Measurements from ENCODE around the gene PXDN.
A peak's percentile ranks its signal among the peaks of the same experiment; 100 is the strongest.
"Not testable (repeated sequence)": the region's sequence is repeated elsewhere in the genome, so short reads cannot be mapped to it uniquely, and the experiment has no call there.

Gene PXDN

DNA sequence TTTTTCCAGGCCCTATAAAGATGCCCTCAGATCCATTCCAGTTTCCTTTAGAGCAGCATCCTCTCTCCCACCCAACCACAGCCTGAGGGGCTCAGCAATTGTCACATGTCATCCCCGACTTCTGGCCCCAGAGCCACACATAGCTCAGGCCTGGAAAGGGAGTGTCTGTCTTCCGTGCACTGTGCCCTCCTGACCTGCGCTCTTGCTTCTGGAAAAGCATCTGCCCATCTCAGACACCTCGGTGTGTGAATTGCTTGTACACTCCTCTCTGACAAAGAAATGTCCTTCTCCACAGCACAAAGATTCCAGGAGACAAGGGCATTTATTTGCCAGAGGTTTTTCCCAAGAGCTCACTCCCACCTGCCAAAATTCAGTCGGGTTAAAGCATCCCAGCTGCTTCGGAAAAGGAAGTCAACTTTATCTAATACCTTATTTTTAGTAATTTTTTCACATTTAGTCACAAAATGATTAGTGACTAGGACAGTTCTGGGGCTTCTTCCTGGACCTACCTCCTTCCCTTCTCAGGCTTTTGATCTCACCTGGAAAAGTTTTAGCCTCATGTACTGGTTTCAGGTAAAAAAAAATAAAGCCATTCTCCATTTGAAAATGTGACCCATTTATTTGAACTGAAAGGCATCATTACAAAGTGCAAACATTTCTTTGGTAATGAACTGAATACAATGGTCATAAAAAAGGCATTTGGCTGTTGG lies 112.9 kb downstream of the PXDN start:
- no peak for DNase-seq (ENCODE audit: low read depth, low spot score)

DNA sequence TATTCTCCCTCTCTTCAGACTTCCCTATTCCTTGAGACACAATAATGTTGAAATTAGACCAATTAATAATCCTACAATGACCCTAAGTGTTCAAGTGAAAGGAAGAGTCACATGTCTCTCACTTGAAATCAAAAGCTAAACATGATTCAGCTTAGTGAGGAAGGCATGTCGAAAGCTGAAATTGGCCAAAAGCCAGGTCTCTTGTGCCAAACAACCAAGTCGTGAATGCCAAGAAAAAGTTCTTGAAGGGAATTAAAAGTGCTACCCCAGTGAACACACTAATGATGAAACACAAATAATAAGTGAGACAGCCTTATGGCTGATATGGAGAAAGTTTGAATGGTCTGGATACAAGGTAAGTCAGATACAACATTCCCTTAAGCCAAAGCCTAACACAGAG lies 115.4 kb downstream of the PXDN start:
- no peak for DNase-seq (ENCODE audit: low read depth, low spot score)

DNA sequence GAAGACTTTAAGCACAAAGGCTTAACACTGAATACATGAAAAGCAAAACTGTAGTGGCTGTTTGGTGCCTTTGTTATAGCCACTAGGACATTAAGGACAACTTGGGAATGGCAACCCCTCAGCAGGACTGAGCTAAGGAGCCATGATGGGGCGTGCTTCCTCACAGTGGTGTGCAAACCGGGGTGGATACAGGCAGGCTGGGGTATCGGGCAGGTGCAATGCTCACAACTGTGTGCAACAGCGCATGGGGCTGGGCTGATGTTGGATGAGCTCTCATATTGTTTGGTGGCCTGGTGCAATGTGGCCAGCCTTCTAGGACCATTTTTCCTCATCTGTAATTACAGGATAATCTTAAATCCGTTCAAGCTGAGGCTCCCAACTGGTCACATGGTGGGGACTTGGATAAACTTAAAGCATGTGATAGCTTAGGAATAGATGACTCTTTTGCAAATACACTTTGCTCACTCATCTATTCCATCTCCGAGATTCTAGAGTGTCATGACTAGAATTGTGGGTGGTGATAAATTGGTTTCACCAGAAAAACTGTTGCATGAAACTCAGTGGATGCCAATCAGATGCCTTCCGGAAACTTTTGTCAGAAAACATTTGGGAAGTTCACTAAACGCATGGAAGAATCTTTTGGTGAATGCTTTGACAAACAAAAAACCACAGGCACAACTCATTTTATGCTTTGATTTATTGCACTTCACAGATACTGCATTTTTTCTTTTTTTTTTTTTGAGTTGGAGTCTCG lies 116.5 kb downstream of the PXDN start:
- no peak for DNase-seq (ENCODE audit: low read depth, low spot score)

DNA sequence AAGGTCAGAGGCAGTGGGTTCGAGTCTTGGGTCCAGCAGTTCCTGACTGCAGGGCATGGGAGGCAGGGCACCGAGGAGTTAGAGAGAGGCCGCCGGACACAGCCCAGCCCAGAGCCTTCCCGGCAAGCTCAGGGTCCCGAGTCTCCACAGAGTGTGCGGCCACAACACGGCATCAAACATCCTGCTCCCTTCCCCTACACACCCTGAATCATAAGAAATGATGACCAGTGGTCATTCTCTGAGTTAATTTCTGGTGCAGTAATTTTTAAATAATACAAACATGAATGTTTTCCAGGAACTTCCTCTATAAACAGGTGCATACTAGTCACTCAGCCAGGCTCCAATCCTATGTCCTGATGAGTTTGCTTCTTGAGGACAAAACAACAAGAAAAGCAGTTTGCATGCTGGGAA lies 118.0 kb downstream of the PXDN start:
- DNase-seq (ENCODE audit: low read depth, low spot score): no peak

DNA sequence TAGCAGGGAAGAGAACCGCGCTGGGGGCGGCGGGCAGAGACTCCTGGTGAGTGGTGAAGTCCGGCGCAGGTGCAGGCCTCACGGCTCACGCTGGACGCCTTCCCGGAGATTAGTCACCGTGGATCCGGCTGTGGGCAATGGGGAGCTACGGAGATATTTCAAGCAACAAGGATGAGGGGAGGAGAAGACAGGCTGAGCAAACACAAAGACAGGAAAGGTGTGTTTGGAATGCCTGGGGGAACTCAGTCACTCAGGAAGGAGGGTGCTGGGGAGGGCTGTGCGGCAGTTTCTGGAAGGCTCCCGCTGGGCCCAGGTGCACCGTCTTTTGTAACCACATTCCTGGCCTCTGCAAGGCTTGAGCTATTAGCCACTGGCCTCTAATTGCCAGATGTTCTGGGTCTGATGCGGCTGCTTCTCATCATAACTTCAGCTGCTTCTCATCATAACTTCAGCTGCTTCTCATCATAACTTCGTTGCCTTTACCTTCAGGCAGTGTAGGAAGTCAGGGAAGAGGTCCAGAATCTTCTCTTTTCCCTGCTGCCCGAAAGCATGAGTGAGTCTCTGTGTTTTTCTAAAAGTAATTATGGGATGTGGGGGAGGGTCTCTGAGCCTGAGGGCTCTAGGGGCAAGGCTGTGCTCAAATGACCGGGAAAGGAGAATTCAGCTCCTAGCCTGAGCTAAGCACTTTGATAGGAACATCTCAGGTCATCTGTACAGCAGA lies 118.9 kb downstream of the PXDN start:
- DNase-seq (ENCODE audit: low read depth, low spot score): peak; percentile 54

DNA sequence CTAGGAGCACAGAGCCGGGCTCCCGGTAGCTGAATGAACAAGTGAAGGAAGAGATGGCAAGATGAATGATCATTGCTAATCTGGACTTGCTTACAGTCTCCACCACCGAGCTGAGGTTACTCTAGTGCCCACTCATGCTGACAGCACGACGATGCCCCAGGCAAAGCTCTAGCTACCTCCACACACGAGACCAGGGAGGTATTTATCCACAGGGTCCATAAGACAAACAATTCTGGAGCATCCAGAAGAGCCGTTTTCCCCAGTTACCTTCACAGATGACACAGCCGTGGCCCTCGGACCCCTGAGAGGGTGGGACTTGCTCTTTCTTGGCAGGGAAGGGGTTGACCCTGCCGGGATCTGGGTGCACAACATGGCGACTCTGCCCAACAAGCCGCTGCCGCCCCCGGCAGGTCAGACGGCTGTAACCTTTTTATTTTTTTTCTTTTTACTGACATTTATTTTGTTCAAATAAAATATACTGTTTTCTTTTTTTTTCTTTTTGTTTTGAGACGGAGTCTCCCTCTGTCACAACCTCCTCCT lies 120.3 kb downstream of the PXDN start:
- DNase-seq (ENCODE audit: low read depth, low spot score): no peak

DNA sequence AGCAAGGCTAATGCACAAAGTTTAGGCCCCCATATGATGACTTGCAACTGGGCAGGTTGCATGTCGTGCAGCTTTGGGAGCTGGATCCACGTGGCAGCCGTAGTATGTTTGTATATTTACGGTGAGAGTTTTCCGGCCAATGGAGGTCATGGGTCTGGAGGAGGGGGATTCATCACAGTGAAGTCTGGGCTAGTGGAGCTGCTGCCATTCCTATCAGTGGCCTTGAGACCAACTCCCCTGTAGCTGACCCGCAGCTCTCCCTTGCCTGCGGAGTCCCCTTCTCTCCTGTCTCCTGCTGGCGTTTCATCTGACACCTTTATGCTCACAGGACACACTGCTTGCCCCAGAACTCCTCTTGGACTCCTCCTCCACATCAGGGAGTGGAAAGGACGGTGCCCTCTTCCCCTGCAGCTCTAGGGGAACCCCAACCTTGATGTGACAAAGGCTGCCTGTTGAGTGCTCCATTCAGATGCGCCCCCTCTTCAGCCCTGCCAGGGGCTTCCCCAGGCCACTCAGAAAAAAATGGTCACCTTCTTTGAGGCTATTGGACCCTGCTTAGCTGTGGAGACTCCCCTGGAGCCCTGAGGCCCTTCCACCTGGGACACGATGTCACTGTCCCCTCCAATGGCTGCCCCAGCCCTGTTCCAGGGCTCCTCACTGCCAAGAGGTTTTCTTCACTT lies 121.7 kb downstream of the PXDN start:
- no peak for DNase-seq (ENCODE audit: low read depth, low spot score)

DNA sequence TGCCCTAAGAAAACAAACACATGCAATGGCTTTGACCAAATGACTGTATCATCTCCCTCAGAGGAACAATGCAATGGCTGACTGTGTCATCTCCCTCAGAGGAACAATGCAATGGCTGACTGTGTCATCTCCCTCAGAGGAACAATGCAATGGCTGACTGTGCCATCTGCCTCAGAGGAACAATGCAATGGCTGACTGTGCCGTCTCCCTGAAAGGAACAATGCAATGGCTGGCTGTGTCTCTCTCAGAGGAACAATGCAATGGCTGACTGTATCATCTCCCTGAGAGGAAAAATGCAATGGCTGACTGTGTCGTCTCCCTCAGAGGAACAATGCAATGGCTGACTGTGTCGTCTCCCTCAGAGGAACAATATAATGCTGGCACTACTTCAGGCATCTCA lies 122.3 kb downstream of the PXDN start:
- not testable (repeated sequence) for DNase-seq (ENCODE audit: low read depth, low spot score)

DNA sequence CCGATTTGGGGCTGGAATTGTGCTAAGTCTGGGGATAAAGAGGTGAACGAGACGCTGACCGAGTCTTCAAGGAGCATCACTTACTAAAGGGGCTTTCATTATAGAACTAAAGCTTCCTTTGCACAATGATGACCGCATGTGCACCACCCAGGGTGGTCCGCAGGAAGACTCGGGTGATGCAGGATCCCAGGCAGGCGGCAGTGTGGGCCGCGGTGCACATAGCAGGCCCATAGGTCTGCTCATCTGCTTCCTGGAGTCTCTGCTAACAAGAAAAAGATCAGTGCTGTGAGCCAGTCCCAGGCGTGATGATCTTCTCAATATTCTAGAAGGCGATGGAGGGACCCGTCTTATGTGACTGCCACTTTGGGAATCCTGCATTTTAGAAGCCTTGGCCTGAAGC lies 122.8 kb downstream of the PXDN start:
- no peak for DNase-seq (ENCODE audit: low read depth, low spot score)

DNA sequence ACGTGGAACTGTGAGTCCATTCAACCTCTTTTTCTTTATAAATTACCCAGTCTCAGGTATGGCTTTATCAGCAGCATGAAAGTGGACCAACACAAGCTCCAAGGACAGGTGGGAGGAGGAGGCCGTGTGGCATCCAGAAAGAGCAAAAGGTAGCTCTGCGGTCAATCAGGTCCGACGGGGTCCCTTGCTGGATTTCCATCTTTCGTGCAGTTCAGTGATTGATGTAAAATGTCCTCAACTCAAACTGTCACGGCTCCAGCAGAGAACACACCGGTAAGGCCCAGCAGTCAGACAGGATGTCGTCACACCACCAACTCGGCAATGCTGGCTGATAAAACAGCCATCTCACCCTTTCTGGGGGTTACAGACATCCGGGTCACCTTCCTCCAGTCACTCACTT lies 123.3 kb downstream of the PXDN start:
- no peak for DNase-seq (ENCODE audit: low read depth, low spot score)

DNA sequence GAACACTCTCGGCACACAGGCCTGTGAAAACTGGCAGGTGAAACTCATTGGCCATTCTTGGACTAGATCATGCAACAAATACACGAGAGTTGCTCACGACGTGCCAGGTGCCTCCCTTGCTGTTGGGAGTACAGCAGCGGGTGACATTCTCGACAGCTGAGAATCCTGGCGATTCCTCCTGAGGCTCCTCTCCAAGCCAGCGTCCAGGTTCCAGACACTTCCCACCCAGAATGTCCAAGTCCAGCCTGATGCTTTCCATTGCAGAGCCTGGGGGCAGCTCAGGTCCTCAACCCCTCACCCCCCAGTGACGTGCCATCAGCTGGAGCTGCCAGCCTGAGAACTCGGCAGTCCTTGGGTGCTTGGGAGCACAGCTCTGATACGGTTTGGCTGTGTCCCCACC lies 124.2 kb downstream of the PXDN start:
- no peak for DNase-seq (ENCODE audit: low read depth, low spot score)

DNA sequence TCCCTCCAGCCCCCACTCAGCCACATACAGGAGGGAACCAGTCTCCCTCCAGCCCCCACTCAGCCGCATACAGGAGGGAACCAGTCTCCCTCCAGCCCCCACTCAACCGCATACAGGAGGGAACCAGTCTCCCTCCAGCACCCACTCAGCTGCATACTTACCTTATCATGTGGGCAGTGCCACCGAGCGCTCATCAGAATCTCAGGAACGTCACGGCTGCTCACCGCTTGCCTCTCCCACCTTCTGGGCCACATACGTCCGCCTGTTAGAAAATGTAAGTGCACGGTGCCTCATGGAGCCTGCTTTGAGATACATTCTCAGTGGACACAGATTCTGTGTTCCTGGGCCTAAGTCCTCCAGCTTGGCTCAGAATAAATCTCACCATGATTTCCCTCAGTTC lies 124.8 kb downstream of the PXDN start:
- DNase-seq (ENCODE audit: low read depth, low spot score): no peak

DNA sequence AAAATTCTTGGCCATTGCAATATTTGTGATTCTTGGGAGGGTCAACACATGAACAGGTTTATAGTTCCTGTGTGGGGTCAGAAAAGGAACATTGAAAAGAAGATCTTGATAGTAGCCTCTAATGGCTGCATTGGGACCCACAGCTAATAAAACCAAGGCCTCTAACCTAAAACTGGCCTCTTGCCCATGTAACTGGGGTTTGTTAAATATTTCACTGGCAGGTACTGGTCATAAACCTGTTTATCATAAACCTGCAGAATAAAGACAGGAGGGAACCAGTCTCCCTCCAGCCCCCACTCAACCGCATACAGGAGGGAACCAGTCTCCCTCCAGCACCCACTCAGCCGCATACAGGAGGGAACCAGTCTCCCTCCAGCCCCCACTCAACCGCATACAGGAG lies 125.3 kb downstream of the PXDN start:
- no peak for DNase-seq (ENCODE audit: low read depth, low spot score)

DNA sequence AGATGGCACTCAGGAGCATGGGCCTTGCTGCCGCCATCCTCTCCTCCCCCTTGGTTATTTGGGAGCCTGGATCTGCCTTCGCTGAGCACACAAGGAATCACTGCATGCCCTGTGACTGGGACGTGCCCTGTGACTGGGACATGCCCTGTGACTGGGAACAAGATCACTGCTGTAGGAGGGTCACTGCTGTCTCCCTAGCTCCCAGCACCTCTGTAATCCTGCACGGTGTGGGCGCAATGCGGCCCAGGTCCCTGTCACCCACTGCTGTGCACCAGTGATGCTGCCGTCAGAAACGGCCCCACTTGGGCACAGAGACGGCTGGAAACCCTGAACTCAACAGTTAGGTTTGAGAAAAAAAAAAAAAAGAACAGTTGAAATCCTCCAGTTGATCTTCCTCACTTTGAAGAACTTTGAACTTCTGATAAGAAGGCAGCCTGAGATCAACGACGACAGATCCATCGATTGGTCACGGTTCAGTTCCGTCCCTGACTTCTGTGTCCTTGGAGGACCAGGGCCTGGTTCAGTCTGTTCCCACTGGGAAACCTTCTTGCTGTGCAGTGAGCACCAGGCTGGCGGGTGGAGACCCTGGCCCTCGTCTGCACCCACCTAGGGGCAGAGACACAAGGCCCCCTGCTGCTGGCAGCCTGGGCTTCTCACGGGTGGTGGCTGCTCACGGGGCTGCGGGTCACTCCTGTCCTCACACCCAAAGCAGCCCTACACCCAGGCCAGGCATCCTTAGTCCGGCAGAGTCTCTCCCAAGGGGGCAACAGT lies 125.9 kb downstream of the PXDN start:
- DNase-seq (ENCODE audit: low read depth, low spot score): no peak

DNA sequence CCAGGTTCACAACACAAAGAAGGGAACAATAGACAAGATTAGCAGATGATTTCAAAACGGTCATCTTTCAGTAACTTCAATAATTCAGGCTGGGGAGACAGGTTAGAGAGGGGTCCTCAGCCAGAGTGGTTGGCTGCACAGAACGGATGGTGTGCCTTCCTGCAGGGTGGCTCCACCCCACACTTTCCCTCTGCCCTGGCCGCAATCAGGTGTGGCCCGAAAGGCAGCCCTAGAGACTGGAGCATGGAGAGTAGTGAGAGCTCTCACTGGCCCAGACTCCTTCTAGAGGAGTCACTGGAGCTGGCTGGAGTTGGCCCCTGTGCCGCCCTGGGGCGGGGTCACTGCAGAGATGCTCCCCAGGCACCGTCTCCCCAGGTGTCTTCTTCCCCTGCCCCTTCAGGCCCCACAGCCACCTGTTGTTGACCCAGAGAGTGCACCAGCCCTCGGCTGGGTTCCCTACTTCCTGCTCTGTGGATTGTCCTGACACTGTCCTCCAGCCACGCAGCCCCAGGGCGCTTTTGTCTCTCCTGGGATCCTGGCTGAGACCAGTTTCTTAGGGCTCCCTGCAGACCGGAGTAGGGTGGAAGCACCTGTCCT lies 126.8 kb downstream of the PXDN start:
- DNase-seq (ENCODE audit: low read depth, low spot score): no peak

DNA sequence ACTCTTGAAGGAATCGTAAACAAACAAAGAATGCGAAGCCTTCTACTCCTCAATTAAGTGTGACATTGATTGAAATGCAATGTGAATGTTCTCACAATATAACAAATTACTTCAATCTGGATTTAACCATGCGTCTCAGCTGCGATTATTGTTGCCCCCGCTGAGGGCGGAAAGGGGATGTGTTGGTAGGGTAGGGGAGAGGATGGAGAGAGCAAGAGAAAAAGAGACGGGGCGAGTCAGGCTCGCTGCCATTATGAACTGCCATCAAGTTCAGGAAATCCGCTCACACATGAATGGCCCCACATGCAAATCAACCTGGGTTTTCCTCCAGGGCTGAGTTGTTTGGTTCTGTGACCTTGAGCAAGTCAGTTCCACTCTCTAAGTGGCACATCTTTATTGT lies 129.8 kb downstream of the PXDN start:
- no peak for DNase-seq (ENCODE audit: low read depth, low spot score)

DNA sequence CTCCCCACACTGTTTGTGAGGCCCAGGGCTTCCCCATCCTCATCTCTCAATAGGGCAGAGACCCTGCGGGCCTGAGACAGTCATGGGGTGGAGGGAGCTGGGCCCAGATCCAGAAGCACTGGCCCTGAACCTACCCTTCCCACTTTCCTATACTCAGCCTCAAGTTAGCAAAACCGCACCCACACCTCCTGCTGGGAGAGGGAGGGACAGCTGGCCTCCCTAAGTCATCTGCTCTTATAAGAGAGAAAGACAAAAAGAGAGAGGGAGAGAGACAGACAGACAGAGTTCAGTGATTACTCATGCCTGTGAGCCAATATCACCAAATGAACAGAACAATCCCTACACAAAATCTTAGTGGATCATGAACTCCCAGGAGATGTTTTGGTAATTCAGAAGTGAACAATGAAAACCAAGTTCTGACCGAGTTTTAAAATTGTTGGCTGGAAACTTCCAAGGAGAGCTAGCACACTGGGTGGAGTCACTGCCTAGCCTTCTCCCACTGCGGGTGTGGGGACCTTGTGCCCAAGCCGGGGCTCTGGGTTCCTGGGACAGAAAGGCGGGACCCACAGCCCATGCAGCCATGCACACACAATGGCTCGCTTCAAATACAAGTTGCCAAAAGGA lies 130.5 kb downstream of the PXDN start:
- peak; percentile 54 for DNase-seq (ENCODE audit: low read depth, low spot score)

DNA sequence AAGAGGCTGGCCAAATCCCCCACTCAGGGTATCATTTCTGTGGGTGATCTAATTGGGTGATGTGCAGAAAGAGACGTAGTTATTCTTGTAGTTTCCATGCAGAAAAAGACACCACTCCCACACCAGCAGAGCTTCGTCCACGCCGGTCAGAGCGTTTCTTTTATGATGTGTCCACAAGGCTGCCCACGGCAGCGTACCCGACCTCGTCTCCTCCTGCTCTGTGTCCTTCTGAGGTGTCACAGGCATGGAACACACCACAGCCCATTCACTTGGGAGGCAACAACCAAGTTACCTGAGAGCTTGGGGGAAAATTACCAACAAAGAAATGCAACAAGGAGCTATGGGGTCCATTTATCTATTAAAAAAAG lies 131.3 kb downstream of the PXDN start:
- no peak for DNase-seq (ENCODE audit: low read depth, low spot score)

DNA sequence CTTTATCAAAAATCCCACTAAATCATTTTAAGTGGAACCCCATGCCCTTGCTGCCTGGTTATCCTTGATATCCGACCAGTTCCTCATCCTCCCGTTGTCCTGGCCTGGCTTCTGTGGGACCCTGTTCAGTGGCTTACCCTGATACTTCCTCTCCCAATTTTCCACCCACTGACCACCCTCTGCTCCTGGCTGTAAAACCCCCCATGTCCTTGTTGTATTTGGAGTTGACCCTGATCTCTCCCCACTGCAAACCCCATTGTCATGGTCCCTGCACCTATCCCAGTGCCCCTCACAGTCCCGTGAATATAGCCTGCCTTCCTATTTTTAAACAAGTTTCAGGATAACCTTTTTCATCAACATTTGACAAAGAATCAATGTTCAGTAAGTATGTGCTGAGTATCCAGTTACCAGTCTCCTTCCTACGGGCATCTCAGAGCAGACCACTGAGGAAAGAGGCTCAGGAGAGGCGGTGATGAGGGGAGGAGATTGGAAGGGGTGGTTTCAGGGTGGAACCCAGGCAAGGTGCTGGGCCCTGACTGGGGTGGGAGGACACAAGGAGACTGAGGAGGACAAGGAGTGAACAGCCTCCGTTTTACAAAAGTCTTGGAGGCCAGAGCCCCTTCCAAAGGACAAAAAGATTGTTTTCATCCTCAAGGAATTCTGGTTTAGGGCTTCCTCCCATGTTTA lies 131.8 kb downstream of the PXDN start:
- no peak for DNase-seq (ENCODE audit: low read depth, low spot score)

DNA sequence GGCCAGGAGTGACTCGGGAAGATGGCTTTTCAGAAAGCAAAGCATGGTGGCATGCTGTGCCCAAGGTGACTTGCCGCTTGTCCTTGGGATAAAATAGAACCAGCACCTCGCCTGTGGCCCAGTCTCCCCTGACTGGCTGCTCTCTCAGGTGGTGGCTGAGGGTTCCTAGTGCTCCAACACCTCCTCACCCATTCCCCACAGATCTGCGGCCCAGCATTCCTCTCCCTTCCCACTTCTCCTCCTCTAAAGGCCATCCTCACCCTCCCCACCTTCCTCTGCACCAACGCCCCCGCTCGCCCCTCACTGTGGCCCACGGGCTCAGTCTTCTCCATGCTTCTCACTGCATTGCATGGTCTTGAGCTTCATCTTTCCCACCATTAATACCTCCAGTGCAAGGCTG lies 132.4 kb downstream of the PXDN start:
- DNase-seq (ENCODE audit: low read depth, low spot score): no peak

Measured in smooth muscle cell of the brain vasculature (primary cell).